ENCODE data around the gene OR6M1.

The OR6M1 gene

GRCh38 chr11:123799438-123799837 lies 6.7 kb downstream of the OR6M1 start:
- H3K9me3 ChIP-seq (ENCODE audit: control insufficient read depth, low read length) = no peaks in the 10 kb centered on the region
- no peak overlapping the region for H2AFZ ChIP-seq
- TF ChIP-seq CTCF (IDR thresholded peaks at IDR 0.05) = no peak
- H3K4me3 ChIP-seq (ENCODE audit: low read depth, low read length) = no peak overlapping the region
- H3K4me2 ChIP-seq (ENCODE audit: low read length) = no peak overlapping the region
- H3K9ac ChIP-seq = no peak overlapping the region
- no peaks in the 10 kb centered on the region for H3K79me2 ChIP-seq
- no peaks in the 10 kb centered on the region for H3K36me3 ChIP-seq (ENCODE audit: control insufficient read depth, insufficient read depth, low read length)
- H3K27me3 ChIP-seq (ENCODE audit: control insufficient read depth, insufficient read depth, low read length) = no peaks in the 10 kb centered on the region
- no peak overlapping the region for H3K27ac ChIP-seq
- H3K4me1 ChIP-seq = no peaks in the 10 kb centered on the region

- Histone ChIP-seq H3K4me2 (ENCODE audit: low read length) (no peak overlapping the region), H3K4me1 (no peaks in the 10 kb centered on the region), H3K9ac (no peak overlapping the region), H3K27me3 (ENCODE audit: control insufficient read depth, insufficient read depth, low read length) (no peaks in the 10 kb centered on the region), H2AFZ (no peak overlapping the region), H3K27ac (no peak overlapping the region), H3K4me3 (ENCODE audit: low read depth, low read length) (no peak overlapping the region), H3K79me2 (no peaks in the 10 kb centered on the region), H3K36me3 (ENCODE audit: control insufficient read depth, insufficient read depth, low read length) (no peaks in the 10 kb centered on the region), H3K9me3 (ENCODE audit: control insufficient read depth, low read length) (no peaks in the 10 kb centered on the region)
- no peak for TF ChIP-seq CTCF (IDR thresholded peaks at IDR 0.05)
Observed at GRCh38 chr11:123798513-123799252, 7.5 kb downstream of the OR6M1 start.

- TF ChIP-seq CTCF (IDR thresholded peaks at IDR 0.05) = no peak
- H3K4me1 ChIP-seq = no peaks in the 10 kb centered on the region
- H2AFZ ChIP-seq = no peak overlapping the region
- no peak overlapping the region for H3K4me3 ChIP-seq (ENCODE audit: low read depth, low read length)
- H3K4me2 ChIP-seq (ENCODE audit: low read length) = no peak overlapping the region
- H3K9me3 ChIP-seq (ENCODE audit: control insufficient read depth, low read length) = no peaks in the 10 kb centered on the region
- H3K9ac ChIP-seq = no peak overlapping the region
- no peaks in the 10 kb centered on the region for H3K27me3 ChIP-seq (ENCODE audit: control insufficient read depth, insufficient read depth, low read length)
- no peak overlapping the region for H3K27ac ChIP-seq
- no peaks in the 10 kb centered on the region for H3K79me2 ChIP-seq
- no peaks in the 10 kb centered on the region for H3K36me3 ChIP-seq (ENCODE audit: control insufficient read depth, insufficient read depth, low read length)
Observed at GRCh38 chr11:123798079-123798478, 8.1 kb downstream of the OR6M1 start.

GRCh38 chr11:123797541-123797940 lies 8.6 kb downstream of the OR6M1 start:
- H3K79me2 ChIP-seq = no peaks in the 10 kb centered on the region
- no peak overlapping the region for H3K27ac ChIP-seq
- no peak overlapping the region for H3K4me3 ChIP-seq (ENCODE audit: low read depth, low read length)
- no peak overlapping the region for H3K9ac ChIP-seq
- H2AFZ ChIP-seq = no peak overlapping the region
- H3K9me3 ChIP-seq (ENCODE audit: control insufficient read depth, low read length) = no peaks in the 10 kb centered on the region
- no peak for TF ChIP-seq CTCF (IDR thresholded peaks at IDR 0.05)
- no peaks in the 10 kb centered on the region for H3K4me1 ChIP-seq
- H3K27me3 ChIP-seq (ENCODE audit: control insufficient read depth, insufficient read depth, low read length) = no peaks in the 10 kb centered on the region
- H3K36me3 ChIP-seq (ENCODE audit: control insufficient read depth, insufficient read depth, low read length) = no peaks in the 10 kb centered on the region
- H3K4me2 ChIP-seq (ENCODE audit: low read length) = no peak overlapping the region

- H3K4me3 ChIP-seq (ENCODE audit: low read depth, low read length) = no peak overlapping the region
- no peak overlapping the region for H3K9ac ChIP-seq
- no peak for TF ChIP-seq CTCF (IDR thresholded peaks at IDR 0.05)
- H3K4me1 ChIP-seq = no peaks in the 10 kb centered on the region
- H3K27me3 ChIP-seq (ENCODE audit: control insufficient read depth, insufficient read depth, low read length) = no peaks in the 10 kb centered on the region
- H3K4me2 ChIP-seq (ENCODE audit: low read length) = no peak overlapping the region
- H2AFZ ChIP-seq = no peak overlapping the region
- no peaks in the 10 kb centered on the region for H3K79me2 ChIP-seq
- no peaks in the 10 kb centered on the region for H3K36me3 ChIP-seq (ENCODE audit: control insufficient read depth, insufficient read depth, low read length)
- no peaks in the 10 kb centered on the region for H3K9me3 ChIP-seq (ENCODE audit: control insufficient read depth, low read length)
- no peak overlapping the region for H3K27ac ChIP-seq
Observed at GRCh38 chr11:123797114-123797513, 9.0 kb downstream of the OR6M1 start.

Data from parathyroid adenoma (tissue), 2 donors.